Lower leg skin (tissue), 3 donors: ENCODE measurements around the gene FBXO45.
"Not testable (repeated sequence)": the region's sequence is repeated elsewhere in the genome, so short reads cannot be mapped to it uniquely, and the experiment has no call there.

Source experiments
- POLR2A ChIP-seq, 2 donors: fragments of 450-650 bp; IDR thresholded peaks; one replicate each; pipeline ENCODE4 v1.6.1; 2016 to 2017; ENCODE audit warnings: antibody characterized with exemption in 2 of 2, mild to moderate bottlenecking in 1 of 2, moderate library complexity in 1 of 2
- TF ChIP-seq, protein P1 (sequence below), 3 donors: fragments of 450-650 bp; IDR thresholded peaks; one replicate each; pipeline ENCODE4 v1.5.1; 2016; ENCODE audit warnings: antibody characterized with exemption in 3 of 3, mild to moderate bottlenecking in 3 of 3, moderate library complexity in 2 of 3

GRCh38 chr3:196597971-196598733 lies 29.7 kb downstream of the FBXO45 start:
- TF ChIP-seq, protein P1, sequence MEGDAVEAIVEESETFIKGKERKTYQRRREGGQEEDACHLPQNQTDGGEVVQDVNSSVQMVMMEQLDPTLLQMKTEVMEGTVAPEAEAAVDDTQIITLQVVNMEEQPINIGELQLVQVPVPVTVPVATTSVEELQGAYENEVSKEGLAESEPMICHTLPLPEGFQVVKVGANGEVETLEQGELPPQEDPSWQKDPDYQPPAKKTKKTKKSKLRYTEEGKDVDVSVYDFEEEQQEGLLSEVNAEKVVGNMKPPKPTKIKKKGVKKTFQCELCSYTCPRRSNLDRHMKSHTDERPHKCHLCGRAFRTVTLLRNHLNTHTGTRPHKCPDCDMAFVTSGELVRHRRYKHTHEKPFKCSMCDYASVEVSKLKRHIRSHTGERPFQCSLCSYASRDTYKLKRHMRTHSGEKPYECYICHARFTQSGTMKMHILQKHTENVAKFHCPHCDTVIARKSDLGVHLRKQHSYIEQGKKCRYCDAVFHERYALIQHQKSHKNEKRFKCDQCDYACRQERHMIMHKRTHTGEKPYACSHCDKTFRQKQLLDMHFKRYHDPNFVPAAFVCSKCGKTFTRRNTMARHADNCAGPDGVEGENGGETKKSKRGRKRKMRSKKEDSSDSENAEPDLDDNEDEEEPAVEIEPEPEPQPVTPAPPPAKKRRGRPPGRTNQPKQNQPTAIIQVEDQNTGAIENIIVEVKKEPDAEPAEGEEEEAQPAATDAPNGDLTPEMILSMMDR (IDR thresholded peaks at IDR 0.05), result not testable (repeated sequence)
- not testable (repeated sequence) for TF ChIP-seq POLR2A (IDR thresholded peaks at IDR 0.05)
